Esophagus muscularis mucosa (tissue), 4 donors: ENCODE results near the gene RWDD1. TPM values are rescaled to one million over a fixed set of nuclear protein-coding genes. Genes with fewer than 3 reads are reported as not detected.

ENCODE experiments used
- DNase-seq: peaks from one replicate; pipeline ENCODE4 v3.0.0-alpha.2; 2017; ENCODE audit errors: extremely low spot score
- H3K27ac ChIP-seq, 4 donors: fragments of 200-600 bp; sonication (generic); replicated peaks in 1 of 4; 1 replicate in 3 of 4; 2 replicates in 1 of 4; pipeline ENCODE4 v1.5.1; 2016 to 2019; ENCODE audit warnings: mild to moderate bottlenecking in 1 of 4
- H3K27me3 ChIP-seq, 4 donors: fragments of 200-600 bp; sonication (generic); one replicate each; pipeline versions ENCODE4 v1.5.1 to v1.6.0; 2016 to 2019
- H3K36me3 ChIP-seq, 4 donors: fragments of 200-600 bp; sonication (generic); one replicate each; pipeline ENCODE4 v1.5.1; 2016 to 2019
- H3K4me1 ChIP-seq, 4 donors: fragments of 200-600 bp; sonication (generic); one replicate each; pipeline ENCODE4 v1.5.1; 2016 to 2019
- H3K4me3 ChIP-seq, 4 donors: fragments of 200-600 bp; sonication (generic); 1 replicate in 2 of 4; 2 replicates in 2 of 4; pipeline ENCODE4 v1.5.1; 2016 to 2019; ENCODE audit warnings: mild to moderate bottlenecking in 4 of 4, moderate library complexity in 1 of 4
- H3K9me3 ChIP-seq, 4 donors: fragments of 200-600 bp; sonication (generic); 1 replicate in 3 of 4; 2 replicates in 1 of 4; pipeline ENCODE4 v1.5.1; 2016 to 2019
- CTCF ChIP-seq, 3 experiments: fragments of 200-600 bp in 2 of 3; fragments of 450-650 bp in 1 of 3; sonication (generic) in 2 of 3; IDR thresholded peaks; one replicate each; pipeline ENCODE4 v1.5.1; 2017 to 2019; ENCODE audit warnings: antibody characterized with exemption in 3 of 3, mild to moderate bottlenecking in 2 of 3, moderate library complexity in 1 of 3
- EP300 ChIP-seq: sonication (generic); formaldehyde crosslinking; IDR thresholded peaks from one replicate; pipeline ENCODE4 v1.6.1; 2017; ENCODE audit warnings: antibody characterized with exemption
- POLR2A ChIP-seq: fragments of 450-650 bp; IDR thresholded peaks from one replicate; pipeline ENCODE4 v1.6.1; 2017; ENCODE audit warnings: antibody characterized with exemption, moderate library complexity, mild to moderate bottlenecking, low read depth
- POLR2AphosphoS5 ChIP-seq, 2 donors: sonication (generic); formaldehyde crosslinking; IDR thresholded peaks; one replicate each; pipeline ENCODE4 v1.6.1; 2017; ENCODE audit warnings: antibody characterized with exemption in 2 of 2
- WGBS: methylation state at CpG from one replicate; pipeline ENCODE4 v1.1.5; 2018; 5-methylcytosine and 5-hydroxymethylcytosine counted together
- intact Hi-C: fragments of 100-400 bp; cut with DNase I; formaldehyde crosslinking; loops from one replicate; pipeline ENCODE4 v1.15.1; 2023
- total RNA-seq, 4 donors: library from RNA; depleted of rRNA; stranded (reverse); fragments of >200 nt; gene quantifications; one replicate each; pipeline versions ENCODE4 v1.1.0 to v1.2.1, GENCODE V29; 2016

RWDD1 gene
- total RNA-seq, 4 donors from 2014 or later = 44.1 to 76.4 (median 53.3) TPM

- H3K4me3 ChIP-seq = no peak overlapping the region
- no peaks in the 10 kb centered on the region for H3K36me3 ChIP-seq
- TF ChIP-seq CTCF (IDR thresholded peaks at IDR 0.05) (no peak), POLR2A (no peak), EP300 (no peak), POLR2AphosphoS5 (IDR thresholded peaks at IDR 0.05) (no peak)
- intact Hi-C loops = no loop called here
- H3K4me1 ChIP-seq = no peaks in the 10 kb centered on the region
- 85% methylated on average over 6 of the region's 6 CpGs for WGBS
- H3K27ac ChIP-seq = no peak overlapping the region
- peaks cover 0 to 4% (median 0%) of the 10 kb centered on the region in 4 donors for H3K27me3 ChIP-seq
- DNase-seq = no peak
- no peaks in the 10 kb centered on the region for H3K9me3 ChIP-seq
These were observed 23.9 kb upstream of the RWDD1 start for GRCh38 chr6:116547358-116547757.

DNA sequence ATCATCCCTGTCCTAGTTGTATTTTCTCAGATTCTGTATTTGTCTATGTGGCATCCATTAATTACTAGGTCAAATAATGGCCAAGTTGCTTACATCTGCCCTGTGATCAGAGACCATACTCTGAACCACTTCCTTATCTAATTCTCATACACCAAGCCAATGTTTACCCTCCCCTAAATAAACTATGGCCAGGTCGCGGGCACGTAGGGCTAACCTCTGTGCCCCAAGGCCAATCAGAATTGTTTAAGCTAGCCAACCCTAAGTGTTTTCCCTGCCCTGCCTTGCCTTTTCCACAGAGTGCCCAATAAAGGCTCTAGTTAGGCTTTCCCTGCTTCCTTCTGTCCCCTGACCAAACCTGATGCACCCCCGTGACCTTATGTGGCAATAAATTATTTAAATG, 20.5 kb upstream of the RWDD1 start:
- no peak for TF ChIP-seq CTCF (IDR thresholded peaks at IDR 0.05)
- TF ChIP-seq EP300 = no peak
- TF ChIP-seq POLR2A = no peak
- TF ChIP-seq POLR2AphosphoS5 (IDR thresholded peaks at IDR 0.05) = no peak
- no peak overlapping the region for H3K4me3 ChIP-seq
- no peaks in the 10 kb centered on the region for H3K4me1 ChIP-seq
- intact Hi-C loops = no loop called here
- no peaks in the 10 kb centered on the region for H3K27me3 ChIP-seq
- no peak overlapping the region for H3K27ac ChIP-seq
- 50% methylated on average over 4 of the region's 4 CpGs for WGBS
- DNase-seq = no peak
- H3K36me3 ChIP-seq = no peaks in the 10 kb centered on the region
- no peaks in the 10 kb centered on the region for H3K9me3 ChIP-seq

- no peaks in the 10 kb centered on the region for H3K27me3 ChIP-seq
- H3K4me1 ChIP-seq = peaks cover 3 to 5% (median 5%) of the 10 kb centered on the region in 4 donors
- no peak for TF ChIP-seq POLR2A
- TF ChIP-seq CTCF (IDR thresholded peaks at IDR 0.05) = no peak
- no peak for TF ChIP-seq EP300
- no peak for TF ChIP-seq POLR2AphosphoS5 (IDR thresholded peaks at IDR 0.05)
- H3K4me3 ChIP-seq = no peak within 1 kb of the TSS
- intact Hi-C loops = no loop called here
- no peak within 1 kb of the TSS for H3K27ac ChIP-seq
- H3K36me3 ChIP-seq = no peaks in the 10 kb centered on the region
- H3K9me3 ChIP-seq = no peaks in the 10 kb centered on the region
- no peak for DNase-seq
These were observed 17.9 kb upstream of the RWDD1 start, which contains the start of gene CALHM4 for GRCh38 chr6:116553451-116553850. CALHM4 (plus strand) TSS chr6:116553751; CDS start chr6:116553794, 43 bp downstream.

DNA sequence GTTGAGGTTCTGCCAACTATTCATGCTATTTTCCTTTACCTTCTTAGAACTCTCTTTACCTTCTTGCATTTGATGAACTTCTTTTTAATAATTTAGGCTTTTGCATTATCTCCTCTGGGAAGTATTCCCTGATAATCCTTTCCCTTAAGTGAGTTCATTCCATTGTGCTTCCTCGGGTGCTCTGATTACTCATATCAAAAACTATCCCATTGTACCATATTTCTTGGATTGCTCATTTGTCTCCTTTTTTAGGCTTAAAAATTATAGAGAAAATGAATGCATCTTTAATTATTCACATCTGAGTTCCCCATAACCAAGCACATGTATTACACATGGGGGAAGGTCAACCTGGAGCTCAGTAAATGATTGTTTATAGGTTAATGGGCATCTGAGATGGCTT, 15.2 kb upstream of the RWDD1 start:
- TF ChIP-seq POLR2AphosphoS5 (IDR thresholded peaks at IDR 0.05) = no peak
- TF ChIP-seq EP300 = no peak
- TF ChIP-seq POLR2A = no peak
- no peak for TF ChIP-seq CTCF (IDR thresholded peaks at IDR 0.05)
- WGBS = 62% methylated on average over 1 of the region's 1 CpG
- intact Hi-C loops = no loop called here

DNA sequence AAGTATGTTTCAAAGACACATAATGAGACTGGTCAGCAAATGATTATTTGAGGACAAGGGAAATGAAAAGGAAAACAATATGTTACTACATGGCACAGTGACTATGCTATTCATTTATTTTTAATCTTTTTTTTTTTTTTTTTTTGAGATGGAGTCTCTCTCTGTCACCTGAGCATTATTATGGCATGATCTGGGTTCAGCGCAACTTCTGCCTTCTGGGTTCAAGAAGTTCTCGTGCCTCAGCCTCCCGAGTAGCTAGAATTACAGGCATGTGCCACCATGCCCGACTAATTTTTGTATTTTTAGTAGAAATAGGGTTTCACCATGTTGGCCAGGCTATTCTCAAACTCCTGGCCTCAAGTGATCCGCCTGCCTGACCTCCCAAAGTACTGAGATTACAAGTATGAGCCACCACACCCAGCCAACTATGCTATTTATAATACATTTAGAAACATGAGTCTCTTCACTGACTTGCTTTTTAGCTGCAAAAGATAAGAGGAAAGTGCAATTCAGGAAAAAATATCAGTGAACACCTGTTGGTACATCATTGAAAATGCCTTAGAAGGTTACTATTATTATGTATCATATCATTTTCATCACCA, 14.4 kb upstream of the RWDD1 start:
- H3K9me3 ChIP-seq = no peaks in the 10 kb centered on the region
- H3K4me3 ChIP-seq = no peak overlapping the region
- no peak for DNase-seq
- intact Hi-C loops = no loop called here
- H3K27ac ChIP-seq = no peak overlapping the region
- H3K36me3 ChIP-seq = no peaks in the 10 kb centered on the region
- peaks cover 3 to 12% (median 5%) of the 10 kb centered on the region in 4 donors for H3K4me1 ChIP-seq
- TF ChIP-seq POLR2A (no peak), CTCF (IDR thresholded peaks at IDR 0.05) (no peak), POLR2AphosphoS5 (IDR thresholded peaks at IDR 0.05) (no peak), EP300 (no peak)
- H3K27me3 ChIP-seq = no peaks in the 10 kb centered on the region
- 86% methylated on average over 5 of the region's 5 CpGs for WGBS

More for the DNA sequence above, 15.2 kb upstream of the RWDD1 start:
- no peak for DNase-seq
- H3K4me3 ChIP-seq = no peak overlapping the region
- no peaks in the 10 kb centered on the region for H3K9me3 ChIP-seq
- H3K4me1 ChIP-seq = peaks cover 3 to 5% (median 5%) of the 10 kb centered on the region in 4 donors
- no peak overlapping the region for H3K27ac ChIP-seq
- H3K36me3 ChIP-seq = no peaks in the 10 kb centered on the region
- H3K27me3 ChIP-seq = no peaks in the 10 kb centered on the region
